GM19193 (cell line): ENCODE results near the gene ATF7IP.

Experiments used
- POLR2A ChIP-seq: IDR thresholded peaks from 4 replicates; pipeline ENCODE4 v1.6.1; 2011; ENCODE audit not compliant: insufficient read depth, insufficient read length; ENCODE audit errors: extremely low read depth

ATF7IP gene, protein sequence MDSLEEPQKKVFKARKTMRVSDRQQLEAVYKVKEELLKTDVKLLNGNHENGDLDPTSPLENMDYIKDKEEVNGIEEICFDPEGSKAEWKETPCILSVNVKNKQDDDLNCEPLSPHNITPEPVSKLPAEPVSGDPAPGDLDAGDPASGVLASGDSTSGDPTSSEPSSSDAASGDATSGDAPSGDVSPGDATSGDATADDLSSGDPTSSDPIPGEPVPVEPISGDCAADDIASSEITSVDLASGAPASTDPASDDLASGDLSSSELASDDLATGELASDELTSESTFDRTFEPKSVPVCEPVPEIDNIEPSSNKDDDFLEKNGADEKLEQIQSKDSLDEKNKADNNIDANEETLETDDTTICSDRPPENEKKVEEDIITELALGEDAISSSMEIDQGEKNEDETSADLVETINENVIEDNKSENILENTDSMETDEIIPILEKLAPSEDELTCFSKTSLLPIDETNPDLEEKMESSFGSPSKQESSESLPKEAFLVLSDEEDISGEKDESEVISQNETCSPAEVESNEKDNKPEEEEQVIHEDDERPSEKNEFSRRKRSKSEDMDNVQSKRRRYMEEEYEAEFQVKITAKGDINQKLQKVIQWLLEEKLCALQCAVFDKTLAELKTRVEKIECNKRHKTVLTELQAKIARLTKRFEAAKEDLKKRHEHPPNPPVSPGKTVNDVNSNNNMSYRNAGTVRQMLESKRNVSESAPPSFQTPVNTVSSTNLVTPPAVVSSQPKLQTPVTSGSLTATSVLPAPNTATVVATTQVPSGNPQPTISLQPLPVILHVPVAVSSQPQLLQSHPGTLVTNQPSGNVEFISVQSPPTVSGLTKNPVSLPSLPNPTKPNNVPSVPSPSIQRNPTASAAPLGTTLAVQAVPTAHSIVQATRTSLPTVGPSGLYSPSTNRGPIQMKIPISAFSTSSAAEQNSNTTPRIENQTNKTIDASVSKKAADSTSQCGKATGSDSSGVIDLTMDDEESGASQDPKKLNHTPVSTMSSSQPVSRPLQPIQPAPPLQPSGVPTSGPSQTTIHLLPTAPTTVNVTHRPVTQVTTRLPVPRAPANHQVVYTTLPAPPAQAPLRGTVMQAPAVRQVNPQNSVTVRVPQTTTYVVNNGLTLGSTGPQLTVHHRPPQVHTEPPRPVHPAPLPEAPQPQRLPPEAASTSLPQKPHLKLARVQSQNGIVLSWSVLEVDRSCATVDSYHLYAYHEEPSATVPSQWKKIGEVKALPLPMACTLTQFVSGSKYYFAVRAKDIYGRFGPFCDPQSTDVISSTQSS

DNA sequence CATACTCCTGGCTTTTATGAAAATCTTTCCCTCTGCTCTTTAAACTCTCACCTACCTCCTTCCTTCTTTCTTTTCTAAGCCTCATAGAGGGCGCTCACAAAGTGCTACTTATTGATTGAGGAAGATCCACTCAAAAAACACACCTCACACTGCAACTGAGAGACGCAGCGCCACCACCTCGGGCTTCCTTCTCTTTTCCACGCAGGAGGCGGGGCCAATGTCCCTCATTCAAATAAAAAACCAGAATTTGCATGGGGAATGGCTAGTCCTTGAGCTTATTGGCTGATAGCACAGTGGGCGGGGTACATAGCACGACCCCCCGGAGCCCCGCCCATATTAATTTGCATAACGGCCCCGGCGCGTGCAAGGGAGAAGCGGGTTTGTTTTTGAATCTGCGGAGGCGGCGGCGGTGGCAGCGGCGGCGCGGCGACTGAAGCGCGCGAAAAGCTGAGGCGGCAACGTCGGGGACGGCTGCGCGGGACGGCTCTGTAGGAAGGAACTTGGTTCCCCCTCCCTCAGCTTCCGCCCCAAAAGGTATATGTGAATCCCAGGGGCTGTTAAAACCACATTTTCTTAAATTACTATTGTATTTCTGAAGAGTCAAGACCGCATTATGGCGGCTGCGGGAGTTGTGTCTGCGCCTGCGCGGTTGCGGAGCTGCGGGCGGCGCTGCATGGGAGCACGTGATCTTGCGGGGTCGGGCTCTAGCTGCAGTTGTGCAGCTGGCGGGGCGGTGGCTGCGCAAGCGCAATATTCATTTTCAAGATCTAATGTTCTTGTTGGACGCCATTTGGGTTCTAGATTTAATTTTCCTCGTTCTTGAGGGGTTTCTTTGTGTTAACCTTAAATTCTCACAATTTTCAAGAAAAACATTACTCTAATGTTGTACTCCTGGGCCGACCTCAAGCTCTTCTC lies at the start of gene ATF7IP:
ATF7IP (plus strand) TSS at position 389 of the 915 bp plus-strand sequence. CDS start 58,234 bp downstream, outside the sequence.
- peak; percentile 87 for TF ChIP-seq POLR2A

DNA sequence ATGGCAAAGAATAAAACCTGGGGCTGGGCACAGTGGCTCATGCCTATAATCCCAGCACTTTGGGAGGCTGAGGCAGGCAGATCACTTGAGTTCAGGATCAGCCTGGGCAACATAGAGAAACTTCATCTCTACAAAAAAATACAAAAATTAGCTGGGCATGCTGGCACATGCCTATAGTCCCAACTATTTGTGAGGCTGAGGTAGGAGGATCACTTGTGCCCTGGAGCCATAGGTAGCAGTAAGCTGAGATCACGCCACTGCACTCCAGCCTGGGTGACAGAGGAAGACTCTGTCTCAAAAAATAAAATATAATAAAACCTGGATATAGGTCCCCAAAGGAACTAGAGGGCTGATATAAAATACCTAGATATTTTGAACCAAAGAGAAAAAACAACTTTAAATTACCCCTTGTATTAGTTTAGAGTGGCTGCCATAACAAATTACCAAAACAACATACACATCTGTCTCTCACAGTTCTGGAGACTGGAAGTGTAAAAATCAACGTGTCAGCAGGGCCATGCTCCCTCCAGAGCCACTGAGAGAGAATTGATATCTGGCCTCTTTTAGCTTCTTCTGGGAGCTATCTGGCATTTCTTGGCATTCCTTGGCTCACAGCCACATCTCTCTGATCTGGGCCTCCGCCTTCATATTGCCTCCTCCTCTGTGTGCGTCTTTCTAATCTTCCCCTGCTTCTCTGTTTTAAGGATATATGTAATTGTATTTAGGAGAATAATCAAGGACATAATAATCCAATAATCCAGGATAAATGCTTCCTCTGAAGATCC lies 47.9 kb upstream of the ATF7IP start:
- TF ChIP-seq POLR2A = no peak

DNA sequence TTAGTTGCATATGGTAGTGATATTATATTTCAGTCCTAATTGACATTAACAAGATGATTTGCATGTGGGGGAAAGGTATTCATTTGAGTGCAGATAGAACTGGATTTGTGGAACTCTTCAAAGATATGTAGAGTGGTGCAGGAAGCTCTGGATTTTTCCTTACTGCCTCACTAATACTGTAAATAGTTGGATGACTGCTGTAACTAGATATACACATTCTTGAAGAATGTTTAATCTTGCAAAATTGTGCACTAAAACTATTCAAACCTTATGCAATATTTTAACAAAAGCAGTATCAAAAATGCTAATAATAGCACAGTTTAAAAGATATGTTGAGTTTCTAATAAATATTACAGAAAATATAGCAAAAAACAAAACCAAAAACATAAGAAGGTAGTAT lies 43.1 kb upstream of the ATF7IP start:
- no peak for TF ChIP-seq POLR2A

DNA sequence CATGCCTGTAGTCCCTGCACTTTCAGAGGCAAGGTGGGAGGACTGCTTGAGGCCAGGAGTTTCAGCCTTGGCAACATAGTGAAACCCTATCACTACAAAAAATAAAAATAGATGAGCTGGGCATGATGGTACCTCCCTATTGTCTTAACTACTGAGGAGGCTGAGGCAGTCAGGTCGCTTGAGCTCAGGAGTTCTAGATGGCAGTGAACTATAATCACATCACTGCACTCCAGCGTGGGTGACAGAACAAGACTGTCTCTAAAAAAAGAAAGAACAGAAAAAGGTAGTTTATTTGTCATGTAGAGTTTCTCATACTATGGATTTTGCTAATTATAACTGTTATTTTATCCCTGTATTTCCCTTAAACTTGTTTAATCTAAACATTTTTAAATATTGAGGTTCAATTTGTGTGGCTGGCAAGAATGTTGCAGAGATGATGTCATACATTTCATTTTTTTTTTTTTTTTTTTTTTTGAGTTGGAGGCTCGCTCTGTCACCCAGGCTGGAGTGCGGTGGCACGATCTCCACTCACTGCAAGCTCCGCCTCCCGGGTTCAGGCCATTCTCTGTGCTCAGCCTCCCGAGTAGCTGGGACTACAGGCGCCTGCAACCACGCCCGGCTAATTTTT lies 39.7 kb upstream of the ATF7IP start:
- no peak for TF ChIP-seq POLR2A

DNA sequence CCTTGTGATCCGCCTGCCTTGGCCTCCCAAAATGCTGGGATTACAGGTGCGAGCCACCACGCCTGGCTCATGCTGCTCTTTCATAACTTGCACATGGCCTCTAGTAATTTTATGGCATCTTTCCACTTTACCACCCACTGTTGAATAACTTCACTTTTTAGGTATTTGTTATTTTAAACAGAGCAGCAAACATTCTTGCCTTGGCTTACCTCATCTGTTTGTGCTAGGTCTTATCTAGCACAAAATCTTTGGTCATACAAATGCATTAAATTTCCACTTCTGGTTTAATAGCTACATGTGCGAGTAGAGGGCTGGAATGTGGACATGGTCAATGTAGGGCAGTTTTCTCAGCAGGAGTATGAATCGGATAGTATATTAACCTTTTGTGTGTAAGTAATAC lies 38.8 kb upstream of the ATF7IP start:
- TF ChIP-seq POLR2A = no peak

DNA sequence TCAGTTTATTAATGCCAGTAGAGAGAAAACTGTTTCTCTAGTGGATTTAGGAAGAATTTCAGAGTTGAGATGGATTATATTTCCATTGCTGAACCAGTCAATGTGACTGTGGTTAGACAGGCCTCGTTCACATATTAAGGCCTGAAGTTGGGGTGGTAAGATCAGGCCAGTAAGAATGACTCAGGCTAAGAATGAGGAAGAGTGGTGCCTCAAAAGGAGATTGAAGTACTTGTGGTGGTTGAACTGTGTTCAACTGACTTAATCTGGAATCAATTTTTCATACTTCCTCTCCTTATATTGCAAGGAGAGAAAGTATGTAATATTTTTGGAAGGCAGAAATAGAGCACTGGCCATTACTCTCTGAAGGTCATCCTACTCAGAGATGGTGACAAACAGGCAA lies 37.8 kb upstream of the ATF7IP start:
- no peak for TF ChIP-seq POLR2A

DNA sequence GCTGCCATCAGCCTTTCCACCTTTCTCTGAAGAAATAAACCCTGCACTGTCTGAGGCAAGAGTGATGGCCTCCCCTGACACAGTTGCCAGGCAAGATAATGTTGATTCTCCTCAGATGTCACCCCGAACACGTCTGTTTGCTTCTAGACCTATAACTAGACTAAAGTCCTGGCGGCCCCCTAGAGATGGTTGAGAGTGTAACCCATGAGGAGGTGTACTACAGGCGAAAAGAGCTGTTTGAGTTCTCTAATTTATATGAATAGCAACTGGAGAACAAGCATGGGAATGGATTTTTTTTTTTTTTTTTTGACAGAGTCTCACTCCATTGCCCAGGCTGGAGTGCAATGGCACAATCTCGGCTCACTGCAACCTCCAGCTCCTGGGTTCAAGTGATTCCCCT lies 33.0 kb upstream of the ATF7IP start:
- no peak for TF ChIP-seq POLR2A

DNA sequence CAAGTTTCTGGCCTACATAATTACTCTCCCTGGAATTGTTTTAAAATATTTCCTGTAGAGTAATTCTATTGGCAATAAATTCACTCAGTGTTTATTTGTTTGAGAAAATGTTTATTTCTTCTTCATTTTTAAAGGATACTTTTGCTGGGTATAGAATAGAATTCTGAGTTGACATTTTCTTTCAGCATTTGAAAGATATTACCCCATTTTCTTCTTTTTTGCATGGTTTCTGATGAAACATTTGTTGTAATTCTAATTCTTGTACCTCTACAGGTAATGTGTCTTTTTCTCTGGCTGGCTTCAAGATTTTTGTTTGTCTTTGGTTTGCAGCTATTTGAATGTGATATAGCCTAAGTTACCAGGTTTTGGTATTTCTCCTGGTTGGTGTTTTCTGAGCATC lies 25.1 kb upstream of the ATF7IP start:
- TF ChIP-seq POLR2A = no peak

DNA sequence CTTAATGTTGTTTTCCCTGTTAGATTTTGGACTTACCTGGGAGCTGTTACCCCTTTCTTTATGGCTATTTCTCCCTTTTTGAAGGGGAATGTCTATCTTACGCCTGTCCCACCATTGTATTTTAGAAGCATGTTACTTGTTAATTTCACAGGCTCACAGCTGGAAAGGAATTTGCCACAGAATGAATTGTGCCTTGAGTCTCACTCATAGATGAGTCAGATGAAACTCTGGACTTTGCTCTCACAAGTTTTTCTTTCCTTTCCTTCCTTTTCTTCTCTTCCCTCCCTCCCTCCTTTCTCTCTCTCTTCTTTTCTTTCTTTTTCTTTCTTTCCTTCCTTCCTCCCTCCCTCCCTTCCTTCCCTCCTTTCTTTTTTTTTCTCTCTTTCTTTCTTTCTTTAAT lies 9.3 kb upstream of the ATF7IP start:
- TF ChIP-seq POLR2A = no peak

DNA sequence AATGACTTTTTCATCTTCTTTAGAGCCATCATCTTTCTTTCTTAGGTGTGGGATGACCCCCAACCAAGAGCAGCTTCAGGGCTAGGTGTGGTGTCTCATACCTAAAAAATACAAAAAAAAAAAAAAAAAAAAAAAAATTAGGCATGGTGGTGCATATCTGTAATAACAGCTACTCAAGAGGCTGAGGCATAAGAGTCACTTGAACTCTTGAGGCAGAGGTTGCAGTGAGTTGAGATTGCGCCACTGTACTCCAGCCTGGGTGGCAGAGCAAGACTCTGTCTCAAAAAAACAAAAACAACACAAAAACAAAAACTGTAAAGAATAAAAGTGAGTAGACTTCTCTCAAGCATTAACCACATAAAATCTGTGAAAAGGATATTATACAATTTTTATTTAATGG lies 8.0 kb upstream of the ATF7IP start:
- TF ChIP-seq POLR2A = no peak

DNA sequence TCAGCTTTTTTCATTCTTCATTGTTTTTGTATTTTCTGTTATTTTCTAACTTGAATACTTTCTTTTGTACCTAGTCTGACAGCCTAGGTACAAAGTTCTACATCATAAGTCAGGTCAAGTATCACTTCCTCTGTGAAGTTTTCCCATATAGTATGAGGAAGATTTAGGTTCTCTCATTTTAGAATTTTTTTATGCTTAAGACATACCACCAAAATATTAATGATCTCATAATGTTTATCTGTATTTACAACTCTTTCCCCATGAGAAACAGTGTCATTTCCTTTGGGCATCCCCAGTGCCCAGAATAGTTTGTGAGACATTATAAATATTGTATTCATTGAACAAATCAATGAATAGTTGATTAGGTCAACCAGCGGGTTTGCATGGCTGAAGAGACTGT lies 3.1 kb upstream of the ATF7IP start:
- TF ChIP-seq POLR2A = no peak

DNA sequence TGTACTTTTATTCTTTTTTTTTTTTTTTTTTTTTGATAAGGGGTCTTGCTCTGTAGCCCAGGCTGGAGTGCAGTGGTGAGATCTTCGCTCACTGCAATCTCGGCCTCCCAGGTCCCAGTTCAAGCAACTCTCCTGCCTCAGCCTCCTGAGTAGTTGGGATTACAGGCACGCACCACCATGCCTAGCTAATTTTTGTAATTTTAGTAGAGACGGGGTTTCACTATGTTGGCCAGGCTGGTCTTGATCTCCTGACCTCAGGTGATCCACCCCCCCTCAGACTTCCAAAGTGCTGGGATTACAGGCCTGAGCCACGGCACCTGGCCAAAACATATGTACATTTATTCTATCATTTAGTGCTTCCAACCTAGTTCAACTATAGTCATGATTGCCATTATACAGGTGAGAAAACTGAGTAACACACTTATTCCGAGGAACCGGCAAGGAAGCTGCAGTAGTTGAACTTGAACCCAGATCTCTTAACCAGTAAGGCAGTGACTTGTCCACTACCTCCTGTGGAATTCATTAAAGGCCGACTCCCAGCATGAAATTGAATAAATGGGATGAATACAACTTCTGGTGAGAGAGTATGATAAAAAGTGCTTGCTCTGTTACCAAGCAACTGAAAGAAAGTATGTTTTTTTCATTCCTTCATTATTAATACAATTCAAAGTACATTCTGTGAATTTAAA lies 755 bp upstream of the ATF7IP start:
- TF ChIP-seq POLR2A = no peak
